HG02763 (cell line): ENCODE measurements around the gene ABLIM3.
"Not testable (repeated sequence)": the region's sequence is repeated elsewhere in the genome, so short reads cannot be mapped to it uniquely, and the experiment has no call there.

Experiments
- ATAC-seq: cut with Tn5 transposase; IDR thresholded peaks from one replicate; pipeline ENCODE4 v1.9.1; 2021; ENCODE audit warnings: mild to moderate bottlenecking, moderate library complexity; ENCODE audit not compliant: unreplicated experiment

Gene ABLIM3

DNA sequence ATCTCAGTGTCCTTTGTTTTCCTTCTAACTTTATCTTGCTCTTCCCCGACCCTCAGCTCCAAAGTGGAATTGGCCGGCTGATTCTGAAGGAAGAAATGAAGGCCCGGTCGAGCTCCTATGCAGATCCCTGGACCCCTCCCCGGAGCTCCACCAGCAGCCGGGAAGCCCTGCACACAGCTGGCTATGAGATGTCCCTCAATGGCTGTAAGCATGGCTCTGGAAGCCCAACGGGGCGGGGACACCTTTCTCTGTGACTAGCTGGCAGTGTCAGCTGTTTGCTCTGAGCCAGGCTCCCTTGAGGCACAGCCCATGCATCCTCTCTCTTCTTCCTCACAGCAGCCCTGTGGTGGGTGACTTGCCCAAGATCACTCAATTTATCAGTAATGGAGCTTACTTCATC lies 106.4 kb downstream of the ABLIM3 start:
- ATAC-seq = no peak

DNA sequence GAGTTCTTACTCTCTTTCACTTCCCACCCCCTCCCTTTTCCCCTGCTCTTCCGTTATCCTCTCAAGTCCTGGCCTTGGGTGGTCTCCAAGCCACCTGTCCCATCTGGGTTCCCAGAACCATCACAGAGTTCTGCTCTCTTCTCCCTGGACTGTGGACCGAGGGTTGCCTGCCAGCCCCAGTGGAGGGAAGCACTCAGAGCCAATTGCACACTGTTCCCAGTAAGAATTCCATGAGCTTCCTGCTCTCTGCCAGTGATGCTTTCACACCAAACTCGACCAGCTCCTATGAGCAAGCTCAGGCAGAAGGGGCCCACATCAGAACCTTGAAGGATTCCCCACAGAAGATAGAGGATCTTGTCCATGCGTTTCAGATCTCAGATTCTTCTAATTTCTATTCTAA lies 110.3 kb downstream of the ABLIM3 start:
- no peak for ATAC-seq

DNA sequence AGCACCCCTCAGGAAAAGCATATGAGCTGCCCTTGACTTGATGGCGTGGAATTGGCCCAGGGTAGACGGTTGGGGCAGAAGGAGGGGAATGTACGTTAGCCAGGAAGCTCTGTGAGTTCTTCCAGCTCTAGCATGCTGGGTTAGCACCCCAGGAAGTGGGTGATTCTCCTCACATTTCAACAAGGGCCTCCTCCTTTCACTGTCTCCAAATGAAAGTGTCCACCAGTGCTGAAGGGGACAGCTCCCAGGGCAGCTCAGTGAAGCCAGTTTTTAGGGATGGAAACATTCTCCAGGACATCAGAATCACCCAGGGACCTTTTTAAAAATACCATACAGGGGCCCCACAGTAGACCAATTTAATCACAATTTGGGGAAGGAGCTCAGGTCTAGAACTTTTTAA lies 113.2 kb downstream of the ABLIM3 start:
- no peak for ATAC-seq

DNA sequence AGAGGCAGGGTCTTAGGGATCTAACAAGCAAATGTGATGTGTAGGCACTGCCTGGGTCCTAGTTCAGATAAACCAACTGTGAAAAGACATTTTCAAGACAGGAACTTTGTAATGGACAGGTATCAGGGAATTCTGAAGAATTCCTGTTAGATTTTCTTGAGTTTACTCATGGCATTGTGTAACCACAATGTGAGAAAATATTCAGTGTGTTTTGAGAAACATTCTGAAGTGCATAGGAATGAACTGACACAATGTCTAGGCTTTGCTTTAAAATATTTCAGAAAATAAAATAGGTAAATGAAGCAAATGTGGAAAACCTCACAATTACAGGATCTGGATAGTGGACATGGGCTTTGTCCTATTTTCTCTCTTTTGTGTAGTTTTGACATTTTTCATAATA lies 115.2 kb downstream of the ABLIM3 start:
- no peak for ATAC-seq

DNA sequence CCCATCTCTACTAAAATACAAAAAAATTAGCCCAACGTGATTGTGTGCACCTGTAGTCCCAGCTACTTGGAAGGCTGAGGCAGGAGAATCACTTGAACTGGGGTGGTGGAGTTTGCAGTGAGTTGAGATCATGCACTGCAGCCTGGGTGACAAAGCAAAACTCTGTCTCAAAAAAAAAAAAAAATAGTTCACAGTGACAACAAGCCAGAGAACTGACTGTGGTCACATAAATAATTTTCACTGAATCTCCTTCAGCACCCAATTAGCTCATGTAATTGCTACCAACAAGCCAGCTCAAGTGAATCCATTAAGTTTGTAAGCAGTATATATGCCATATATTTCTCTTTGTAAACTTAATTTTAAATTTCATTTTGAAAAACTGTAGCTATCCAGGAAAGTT lies 115.8 kb downstream of the ABLIM3 start:
- no peak for ATAC-seq

DNA sequence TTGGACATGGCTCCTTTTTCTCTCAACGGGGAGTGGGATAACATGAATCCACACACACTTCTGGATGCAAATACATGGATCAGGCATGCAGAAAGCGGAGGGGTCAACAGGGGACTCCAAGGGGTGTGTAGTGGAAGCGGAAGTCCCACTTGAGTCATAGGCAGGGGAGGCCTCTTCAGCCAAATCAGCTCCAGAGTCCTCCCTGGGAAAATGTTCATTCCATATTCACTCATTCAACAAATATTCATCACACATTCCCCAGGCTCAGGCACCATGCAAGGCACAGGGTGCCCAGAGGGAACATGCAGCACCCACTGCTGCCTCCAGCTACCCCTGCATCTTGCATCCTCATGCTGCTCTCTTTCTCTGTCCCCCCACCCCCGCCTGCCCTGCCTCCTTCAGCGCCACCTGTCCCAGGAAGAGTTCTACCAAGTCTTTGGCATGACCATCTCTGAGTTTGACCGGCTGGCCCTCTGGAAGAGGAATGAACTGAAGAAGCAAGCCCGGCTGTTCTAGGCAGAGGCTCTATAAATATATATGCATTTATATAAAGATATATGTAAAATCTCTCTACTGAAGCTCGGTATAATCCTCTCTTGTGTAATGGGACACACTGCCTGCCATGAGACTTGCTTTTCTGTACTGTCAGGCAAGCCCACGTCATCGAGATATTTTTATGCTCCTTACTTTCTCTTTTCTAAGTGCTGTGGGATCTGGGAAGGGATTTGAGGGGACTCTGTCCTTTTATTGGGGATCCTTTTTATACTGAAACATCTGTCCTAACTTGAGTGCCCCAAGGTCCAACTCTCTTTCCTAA lies 116.8 kb downstream of the ABLIM3 start:
- ATAC-seq = no peak

DNA sequence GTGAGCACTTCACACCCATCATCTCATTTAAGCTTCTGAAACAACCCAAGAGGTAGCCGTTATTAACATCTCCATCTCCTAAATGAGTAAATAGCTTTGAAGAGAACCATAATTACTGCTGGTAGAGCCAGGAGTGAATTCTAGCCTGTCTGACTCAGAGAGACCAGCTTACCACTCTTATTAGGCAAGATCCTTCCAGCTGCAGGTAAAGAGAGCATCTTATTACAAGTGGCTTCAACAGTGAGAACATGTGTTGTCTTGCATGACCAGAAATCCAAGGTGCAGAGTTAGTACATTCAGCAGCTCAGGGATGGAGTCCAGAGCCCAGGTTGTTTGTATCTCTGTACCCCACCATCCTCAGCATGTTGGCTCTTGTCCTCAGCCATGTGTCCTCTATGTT lies 119.5 kb downstream of the ABLIM3 start:
- no peak for ATAC-seq

DNA sequence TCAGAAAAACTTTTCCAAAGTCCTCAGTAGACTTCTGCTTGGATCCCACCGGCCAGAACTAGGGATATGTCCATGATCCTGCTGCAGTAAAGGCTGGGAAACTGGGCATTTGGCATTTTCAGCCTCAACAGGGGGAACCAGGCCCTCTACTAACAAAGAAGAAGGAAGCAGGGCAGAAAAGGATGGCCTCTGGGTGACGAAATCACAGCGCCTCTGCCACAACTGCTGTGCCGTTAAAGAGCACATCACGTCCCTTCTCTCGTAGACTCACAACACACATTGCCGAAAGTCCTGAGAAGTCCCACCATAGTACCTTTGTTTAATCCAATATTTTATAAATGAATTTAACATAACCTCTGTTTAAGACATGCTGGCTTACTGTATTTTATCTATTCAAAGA lies 120.0 kb downstream of the ABLIM3 start:
- no peak for ATAC-seq

DNA sequence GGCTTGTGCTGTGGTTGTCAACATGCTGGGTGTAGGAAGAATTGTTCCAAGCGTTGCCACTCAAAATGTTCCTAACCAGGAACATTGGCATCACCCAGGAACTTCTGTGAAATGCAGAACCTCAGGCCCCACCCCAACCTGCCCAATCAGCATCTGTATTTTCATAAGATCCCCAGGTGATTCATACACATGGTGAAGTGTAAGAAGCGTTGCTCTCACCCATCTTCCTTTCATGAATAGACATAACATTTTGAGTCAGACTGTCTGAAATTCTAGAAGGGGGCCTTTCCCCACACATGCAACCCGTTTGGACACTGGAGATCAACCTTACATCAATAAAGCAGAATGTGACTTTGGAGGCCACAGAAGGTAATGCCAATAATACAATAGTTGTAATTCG lies 121.0 kb downstream of the ABLIM3 start:
- no peak for ATAC-seq

DNA sequence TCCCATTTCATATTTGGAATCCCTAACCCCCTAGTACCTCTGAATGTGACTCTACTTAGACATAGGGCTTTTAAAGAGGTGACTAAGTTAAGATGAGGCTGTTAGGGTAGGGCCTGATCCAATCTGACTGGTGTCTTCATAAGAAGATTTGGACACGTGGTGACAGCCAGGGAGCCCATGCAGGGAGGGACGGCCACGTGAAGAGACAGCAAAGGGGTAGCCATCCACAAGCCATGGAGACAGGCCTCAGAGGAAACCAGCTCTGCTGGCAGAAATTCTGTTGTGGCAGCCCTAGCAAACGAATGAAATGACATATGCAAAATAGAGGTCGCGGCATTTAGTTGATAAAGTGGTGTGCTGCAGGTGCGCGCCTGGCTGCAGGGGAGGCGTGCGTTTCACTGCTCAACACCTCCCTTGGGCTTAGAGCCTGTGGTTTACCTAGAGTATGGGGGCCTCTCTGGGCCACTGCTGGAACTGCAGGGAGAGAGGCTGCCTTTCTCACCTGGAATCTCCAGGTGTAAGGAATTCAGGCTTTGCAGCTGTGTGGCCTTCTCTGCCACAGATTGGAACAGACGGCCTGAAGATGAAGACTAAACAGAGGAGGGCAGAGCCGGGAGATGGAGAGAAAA lies 123.3 kb downstream of the ABLIM3 start:
- ATAC-seq = peak; percentile 95

DNA sequence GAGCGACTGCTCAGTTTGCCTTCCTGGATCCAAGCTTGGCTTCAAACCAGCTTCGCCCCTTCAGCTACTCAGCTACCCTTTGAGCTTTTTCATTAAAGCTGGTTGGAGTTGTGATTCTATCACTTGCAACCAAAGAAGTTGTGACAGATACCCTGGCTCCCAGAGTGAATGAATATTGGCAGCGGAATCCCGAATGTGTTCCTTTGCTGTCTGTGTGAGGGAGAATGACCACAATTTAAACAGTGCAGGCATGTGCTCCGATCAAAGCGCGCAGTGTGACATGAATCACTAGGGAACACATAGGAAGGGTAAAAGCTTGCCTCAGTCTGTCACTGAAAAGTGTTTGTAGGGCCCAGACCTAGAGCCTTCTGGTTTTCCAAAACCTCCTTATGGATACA lies 123.8 kb downstream of the ABLIM3 start:
- ATAC-seq = no peak

DNA sequence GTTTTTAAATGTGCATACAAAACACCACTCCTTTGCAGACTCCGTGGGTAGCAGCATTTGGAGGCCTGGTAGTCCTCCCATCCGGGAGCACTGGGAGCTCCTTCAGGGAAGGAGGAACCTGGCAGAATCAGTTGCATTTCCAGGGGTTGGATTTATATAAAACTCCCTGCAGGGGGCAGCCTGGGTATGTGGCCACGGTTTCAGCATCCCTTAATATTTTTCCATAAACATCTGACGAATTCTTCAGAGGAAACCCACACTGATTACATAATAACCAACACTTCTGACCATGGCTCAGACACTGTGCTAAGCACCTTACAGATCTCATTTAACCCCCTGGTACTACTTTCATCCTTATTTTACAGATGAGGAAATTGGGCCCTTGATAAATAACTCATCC lies 124.3 kb downstream of the ABLIM3 start:
- ATAC-seq = no peak

DNA sequence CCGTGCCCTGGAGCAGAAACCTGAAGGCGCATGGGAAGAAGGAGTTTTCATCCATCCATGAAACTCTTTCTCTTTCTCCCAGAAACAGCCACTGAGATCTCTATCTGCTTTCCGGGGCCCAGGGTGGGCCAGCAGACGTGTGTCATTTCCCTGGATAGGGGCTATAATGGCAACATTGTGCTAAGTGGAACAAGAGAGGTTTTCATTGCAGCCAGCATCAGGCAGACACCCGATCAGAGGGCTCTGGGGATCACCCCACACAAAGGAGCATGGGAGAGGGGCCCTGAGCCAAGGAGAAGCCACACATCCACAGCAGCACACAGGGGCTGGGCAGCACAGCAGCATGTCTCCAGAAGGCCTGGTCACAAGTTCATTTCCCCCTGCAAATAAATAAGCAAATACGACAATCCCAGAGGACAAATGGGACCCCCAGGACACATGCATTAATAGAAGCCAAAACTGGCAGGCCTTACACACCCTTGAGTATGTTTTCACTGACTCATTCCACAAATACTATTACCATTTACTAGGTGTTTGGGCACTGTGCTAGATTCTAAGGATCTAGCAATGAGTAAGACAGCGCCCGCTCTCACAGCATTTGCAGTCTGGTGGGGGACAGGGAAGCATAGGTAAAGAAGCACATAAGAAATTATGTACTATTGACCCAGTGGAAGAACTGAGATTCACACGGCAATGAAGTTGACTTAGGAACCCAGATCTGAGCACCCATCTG lies 126.1 kb downstream of the ABLIM3 start:
- ATAC-seq = no peak

DNA sequence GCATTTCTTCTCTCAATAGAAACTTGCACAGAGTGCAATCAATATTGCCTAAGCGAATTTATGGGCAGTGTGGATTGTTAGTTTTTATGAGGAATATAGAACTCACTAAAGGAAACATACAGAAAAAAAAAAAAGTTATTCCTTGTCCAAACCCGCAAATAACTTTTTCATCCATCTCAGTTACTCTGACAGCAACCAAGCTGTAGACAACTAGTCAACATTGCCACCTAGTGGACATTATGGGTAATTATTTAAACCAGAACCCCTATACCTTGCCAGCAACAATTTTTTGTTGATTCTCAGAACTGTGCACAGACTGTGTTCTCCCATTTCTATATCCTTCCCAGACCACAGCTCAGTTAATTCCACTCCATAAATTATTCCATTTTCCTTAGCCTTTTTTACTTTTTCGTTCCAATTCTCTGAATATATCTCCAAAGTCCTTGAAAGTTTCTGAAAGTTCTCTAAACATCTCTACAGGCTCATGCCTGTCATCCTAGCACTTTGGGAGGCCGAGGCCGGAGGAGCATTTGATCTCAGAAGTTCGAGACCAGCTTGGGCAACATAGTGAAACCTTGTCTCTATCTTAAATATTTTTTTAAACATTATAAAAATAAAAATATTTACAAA lies 127.8 kb downstream of the ABLIM3 start:
- ATAC-seq = no peak

DNA sequence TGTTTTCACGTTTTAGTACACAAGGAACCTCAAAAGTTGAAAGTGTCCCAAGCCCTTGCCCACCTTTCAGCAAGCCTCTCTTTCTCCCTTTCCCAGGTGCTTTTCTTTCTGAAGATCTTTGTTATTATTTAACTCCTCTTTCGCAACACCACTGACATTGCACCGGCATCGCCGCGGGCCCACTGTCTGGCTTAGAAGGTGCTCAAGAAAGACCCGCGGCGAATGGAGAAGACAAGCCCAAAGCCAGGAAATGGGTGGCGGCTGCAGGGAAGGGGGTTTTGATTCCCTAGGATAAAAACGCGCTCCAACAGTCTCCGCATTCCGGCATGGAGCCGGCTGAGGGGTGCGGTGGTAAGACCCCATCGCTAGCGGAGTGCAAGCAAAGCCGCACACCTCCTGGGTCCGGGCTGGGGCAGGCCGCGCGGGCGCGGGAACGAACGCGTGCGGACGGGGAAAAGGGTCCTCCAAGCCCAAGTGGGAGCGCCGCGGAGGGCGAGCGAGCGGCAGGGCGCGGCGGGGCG lies 130.0 kb downstream of the ABLIM3 start:
- ATAC-seq = no peak

DNA sequence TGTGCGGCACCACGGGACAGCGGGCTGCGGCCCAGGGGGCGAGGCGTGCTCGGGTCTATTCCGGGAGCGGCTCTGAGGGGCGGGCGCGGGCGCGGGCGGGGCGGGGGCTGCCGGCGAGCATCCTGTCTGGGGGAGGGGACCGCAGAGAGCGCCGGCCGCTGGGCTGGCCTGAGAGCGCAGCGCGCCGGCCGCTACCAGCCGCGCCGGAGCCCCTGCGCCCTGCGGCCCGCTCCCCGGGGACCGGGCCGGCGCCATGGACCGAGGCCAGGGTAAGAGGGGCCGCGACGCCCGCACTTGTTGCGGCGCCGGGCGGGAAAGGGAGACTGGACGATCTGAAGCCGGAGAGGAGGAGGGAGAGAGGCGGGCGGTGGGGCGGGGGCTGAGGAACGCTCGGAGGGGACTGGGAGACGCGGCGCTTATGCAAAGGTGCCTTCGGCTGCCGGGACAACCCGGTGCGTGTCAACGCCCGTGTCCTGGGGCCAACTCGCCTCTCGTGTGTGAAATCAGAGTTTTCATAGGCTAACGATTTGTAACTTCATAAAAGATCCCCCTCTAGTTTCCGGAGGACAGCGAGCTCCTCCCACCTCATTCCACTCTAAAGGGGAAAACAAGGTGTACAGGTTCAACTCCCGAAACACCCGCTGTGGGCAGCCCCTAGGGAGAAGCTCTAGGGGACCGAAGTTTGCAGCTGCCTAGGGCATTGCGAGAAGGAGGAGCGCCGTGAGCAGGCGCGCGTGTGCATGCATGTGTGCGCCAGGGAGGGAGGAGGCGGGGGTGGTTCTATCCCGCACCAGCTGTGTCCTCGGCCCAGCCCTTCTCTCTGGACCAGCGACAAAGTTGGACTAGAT lies 130.6 kb downstream of the ABLIM3 start, which contains the start of gene AFAP1L1:
Gene AFAP1L1, plus strand, starts transcription at position 144 of the 848 bp plus-strand sequence. Its CDS starts 110 bp downstream, at position 254.
- ATAC-seq = no peak

DNA sequence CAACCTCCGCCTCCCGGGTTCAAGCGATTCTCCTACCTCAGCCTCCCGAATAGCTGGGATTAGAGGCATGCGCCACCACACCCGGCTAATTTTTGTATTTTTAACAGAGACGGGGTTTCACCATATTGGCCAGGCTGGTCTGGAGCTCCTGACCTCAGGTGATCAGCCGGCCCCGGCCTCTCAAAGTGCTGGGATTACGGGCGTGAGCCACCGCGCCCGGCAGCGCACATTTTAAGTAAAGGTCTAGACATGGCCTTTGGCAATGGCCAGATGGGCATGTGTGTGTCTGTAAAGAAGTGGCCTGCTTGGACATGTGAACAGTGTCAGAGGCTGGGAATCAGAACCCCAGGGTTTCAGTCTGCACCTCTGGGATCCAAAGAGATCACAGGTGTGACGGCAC lies 131.5 kb downstream of the ABLIM3 start:
- not testable (repeated sequence) for ATAC-seq

DNA sequence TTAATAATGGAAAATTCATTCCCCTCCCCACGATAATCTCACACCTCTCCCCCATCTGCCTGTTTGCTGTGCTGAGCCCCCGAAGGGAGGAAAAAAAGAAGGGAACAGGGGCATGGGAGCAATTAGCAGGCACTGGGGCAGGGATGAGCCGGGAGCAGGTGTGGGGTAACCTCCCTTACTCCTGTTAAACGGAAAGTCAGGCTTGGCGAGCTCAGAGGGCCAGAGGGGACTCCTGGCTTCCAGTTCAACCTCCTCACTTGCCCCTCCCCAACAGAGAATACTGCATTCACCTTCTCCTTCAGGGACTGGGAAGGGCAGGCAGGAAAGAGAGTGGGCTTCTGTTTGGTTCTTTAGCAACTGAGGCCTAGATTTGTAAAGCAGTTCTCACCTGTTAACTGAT lies 131.9 kb downstream of the ABLIM3 start:
- no peak for ATAC-seq

DNA sequence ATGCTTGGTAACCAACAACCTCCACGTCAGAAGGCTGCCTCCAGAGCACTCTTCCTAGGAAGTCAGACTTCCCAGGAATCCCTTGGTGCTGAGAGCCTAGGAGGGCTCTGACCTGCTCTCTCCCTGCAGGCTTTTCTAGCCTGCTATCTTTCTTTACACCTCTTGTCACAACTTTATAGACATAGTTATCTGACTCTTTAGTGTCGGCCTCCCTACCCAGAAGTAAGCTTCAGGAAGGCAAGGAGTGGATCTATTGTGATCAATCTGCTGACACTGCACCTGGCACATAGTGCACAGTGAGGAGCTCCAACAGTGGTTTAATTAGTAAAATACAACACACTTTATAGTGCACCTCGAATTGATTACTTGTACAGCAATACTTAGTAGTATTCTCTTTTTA lies 132.7 kb downstream of the ABLIM3 start:
- ATAC-seq = no peak

DNA sequence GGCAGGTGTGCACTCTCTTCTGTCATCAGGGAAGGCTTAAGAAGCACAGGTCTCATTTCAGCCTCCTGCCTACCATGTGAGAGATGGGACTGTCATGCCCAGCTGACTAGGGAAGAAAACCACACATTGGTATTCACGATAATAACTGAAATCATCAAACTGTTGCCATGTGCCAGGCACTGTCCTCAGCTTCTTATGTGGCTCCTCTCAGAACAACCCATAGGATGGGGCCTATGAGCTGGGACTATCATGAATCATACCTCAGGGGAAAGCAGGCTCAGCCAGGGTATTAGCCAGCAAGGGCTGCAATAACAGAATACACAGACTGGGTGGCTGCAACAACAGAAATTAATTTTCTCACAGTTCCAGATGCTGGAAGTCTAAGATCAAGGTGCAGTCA lies 133.6 kb downstream of the ABLIM3 start:
- ATAC-seq = no peak
